GM19351 (cell line): ENCODE results near the gene SHC3.

Source experiments
- ATAC-seq: cut with Tn5 transposase; IDR thresholded peaks from one replicate; pipeline ENCODE4 v1.9.1; 2021; ENCODE audit warnings: mild to moderate bottlenecking, moderate library complexity; ENCODE audit not compliant: unreplicated experiment

Gene SHC3

DNA sequence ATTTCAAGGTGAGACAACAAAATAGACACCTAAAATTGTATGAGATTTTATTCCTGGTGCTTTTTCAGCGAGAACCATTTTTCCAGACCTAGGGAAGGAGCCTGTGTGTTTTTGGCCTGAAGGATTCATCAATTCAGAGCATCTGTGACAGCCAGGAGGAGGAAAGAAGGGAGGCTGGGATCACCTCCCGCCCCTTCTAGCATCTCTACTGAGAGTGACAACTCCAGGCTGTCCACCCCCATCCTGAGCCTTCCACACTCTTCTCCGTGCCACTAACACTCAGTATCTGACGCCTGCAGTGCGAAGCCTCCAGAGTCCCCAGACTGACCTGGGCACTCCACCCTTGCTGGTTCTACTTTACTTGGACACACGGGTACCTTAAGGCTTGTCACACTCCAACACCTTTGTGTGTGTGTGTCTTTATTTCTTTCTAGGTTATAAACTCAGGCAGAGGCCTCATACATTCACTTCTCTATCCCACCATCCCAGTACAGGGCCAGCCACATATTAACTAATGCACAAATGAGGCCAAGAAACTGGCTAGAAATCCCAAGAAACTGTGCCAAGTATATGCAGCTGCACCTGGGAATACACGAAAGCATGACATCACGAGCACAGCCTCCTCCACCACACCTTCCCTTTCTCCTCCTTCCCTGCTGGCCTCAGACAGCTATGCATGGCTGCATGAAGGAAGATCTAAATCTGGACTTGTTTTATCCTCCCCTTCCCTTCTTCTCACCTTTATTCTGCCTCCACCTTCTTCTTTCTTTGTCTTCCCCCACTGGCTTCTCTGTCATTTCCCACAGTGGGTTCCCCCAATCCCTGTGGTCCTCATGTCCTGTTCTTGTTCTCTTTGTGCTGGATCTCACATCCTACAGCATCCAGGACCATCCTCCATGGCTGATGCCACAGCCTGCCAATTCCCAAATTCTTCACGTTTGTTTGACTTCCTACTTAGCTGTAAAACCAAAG, 171.3 kb downstream of the SHC3 start:
- no peak for ATAC-seq

DNA sequence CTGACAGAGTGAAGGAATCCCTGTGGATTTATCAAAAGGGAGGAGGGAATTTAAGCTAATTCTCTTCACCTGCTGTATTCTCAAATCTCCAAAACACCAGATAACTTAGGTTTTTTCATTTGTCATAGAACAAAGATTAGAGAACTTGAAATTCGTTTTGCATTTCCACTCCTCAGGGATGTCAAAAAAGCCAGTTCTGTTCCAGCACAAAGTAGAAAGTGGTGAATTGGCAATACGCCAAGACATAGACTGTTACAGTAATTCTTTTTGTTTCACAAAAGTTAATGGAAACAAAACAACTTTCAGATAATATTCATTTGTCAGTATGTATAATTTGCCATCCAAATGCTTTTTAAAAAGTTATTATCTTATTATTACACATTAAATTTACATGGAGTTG, 172.4 kb downstream of the SHC3 start:
- ATAC-seq: no peak

DNA sequence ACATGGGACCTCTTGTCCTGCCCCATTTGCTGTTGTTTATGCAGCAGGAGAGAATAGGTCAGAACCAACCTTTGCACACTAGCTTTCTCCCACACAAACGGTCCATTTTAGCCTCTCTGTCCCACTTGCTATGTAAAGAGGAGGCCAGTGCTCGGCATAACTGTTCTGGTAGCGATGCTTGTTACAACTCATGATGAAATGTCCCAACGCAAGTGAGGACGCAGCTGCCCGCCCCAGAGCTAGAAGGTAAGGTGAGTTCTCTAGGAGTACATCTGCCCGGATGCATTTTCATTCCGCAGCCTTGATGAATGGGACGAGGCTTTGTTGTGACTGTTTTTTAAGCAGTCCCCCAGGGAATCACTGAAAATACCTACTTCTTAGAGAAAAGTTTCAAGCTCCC, 173.3 kb downstream of the SHC3 start:
- ATAC-seq: no peak

DNA sequence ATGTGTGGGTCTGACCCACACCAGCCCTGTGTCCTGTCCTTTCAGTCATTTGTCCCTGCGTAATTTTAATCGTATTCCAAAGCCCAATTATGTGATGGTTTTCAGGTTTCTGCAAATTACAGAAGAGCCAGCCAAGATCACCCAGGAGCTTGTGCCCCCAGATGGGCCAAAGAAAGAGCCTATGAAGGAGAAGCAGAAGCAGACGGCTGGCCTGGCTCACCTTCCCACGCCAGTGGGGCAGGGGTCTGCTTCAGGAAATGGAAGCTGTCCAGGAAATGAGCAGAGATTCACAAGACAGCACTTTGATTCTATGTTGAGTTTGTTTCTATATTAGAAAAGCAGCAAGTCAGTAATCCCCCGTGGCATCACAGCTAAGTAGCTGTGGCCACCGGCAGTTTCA, 175.6 kb downstream of the SHC3 start:
- ATAC-seq: no peak

DNA sequence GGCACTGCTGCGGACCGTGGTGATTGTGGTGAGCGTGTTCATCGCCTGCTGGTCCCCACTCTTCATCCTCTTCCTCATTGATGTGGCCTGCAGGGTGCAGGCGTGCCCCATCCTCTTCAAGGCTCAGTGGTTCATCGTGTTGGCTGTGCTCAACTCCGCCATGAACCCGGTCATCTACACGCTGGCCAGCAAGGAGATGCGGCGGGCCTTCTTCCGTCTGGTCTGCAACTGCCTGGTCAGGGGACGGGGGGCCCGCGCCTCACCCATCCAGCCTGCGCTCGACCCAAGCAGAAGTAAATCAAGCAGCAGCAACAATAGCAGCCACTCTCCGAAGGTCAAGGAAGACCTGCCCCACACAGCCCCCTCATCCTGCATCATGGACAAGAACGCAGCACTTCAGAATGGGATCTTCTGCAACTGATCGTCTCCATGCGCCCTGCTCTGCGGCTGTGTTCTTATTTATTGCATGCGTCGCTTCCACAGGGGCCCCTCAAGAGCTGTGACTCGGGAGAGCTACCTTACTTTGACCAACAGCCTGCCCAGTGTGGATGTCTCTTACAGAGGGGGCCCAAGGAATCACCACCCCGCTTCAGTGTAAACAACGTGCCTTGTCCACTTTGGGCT, 176.6 kb downstream of the SHC3 start:
- ATAC-seq: no peak

DNA sequence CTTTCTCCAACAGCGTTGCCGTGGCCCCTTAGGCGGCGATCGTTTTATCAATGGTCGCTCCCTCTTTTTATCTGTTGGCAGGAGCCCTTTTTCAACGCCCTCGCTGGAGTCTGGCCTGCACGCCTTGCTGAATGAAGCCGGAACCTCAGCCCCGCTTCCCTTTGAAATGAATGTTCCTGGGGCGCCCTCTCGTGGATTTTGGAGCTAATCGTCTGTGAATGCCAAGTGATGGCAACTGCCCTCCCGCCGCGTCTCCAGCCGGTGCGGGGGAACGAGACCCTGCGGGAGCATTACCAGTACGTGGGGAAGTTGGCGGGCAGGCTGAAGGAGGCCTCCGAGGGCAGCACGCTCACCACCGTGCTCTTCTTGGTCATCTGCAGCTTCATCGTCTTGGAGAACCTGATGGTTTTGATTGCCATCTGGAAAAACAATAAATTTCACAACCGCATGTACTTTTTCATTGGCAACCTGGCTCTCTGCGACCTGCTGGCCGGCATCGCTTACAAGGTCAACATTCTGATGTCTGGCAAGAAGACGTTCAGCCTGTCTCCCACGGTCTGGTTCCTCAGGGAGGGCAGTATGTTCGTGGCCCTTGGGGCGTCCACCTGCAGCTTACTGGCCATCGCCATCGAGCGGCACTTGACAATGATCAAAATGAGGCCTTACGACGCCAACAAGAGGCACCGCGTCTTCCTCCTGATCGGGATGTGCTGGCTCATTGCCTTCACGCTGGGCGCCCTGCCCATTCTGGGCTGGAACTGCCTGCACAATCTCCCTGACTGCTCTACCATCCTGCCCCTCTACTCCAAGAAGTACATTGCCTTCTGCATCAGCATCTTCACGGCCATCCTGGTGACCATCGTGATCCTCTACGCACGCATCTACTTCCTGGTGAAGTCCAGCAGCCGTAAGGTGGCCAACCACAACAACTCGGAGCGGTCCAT, 177.4 kb downstream of the SHC3 start:
- ATAC-seq: peak; percentile 91

DNA sequence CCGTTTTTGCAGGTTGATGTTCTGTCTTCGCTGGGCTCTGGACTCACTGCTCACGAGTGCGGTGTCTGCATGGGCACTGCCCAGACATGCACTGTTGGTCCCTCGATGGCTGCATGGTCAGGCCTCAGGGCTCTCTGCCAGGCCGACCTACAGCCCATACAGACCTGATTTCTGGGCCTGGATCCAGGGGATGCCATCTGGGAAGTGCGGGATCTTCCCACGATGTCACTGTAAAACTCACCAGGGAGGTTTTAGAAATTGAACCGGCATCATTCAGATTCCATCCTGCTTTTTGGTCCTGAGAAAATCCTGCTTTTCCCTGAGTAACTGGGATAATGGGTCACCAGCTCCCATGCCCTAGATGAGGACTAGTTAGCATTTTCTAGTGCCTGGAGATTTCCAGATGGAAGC, 178.2 kb downstream of the SHC3 start:
- no peak for ATAC-seq

DNA sequence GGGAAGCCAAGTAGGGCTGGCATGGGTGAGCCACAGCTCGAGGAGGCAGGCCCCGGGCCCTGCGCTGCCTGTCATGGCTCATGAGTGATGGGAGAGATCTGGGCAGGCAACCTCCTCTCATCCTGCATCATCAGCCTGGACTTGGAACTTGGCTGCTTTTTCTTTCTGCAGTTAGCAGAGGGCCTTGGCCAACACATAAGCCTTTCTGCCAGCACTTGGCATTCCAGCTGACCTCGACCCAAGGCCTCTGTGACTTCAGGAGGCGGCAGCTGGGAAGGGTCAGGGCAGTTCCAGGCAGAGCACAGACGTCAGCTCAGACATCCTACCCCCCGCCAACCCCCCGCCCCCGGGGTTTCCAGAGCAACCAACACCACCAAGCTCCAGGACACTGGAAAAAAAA, 179.7 kb downstream of the SHC3 start:
- ATAC-seq: no peak

DNA sequence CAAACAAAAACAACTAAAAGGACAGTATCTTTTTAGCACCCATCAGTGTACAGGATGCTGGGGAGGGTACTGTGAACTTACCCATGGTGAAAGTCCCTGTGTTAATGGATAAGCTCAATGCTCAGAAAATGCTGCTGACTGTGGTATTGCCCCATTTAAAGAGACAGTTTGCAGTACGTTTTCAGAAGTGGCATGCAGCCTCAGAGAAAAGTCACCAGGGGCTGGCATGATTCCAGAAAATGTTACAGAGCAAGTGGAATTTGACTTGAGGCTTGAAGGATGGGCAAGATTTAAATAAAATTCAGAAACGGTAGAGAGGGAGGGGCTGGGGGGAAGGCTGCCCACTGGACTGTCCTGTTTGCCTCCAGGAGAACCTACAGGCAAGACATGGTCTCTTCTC, 180.1 kb downstream of the SHC3 start:
- no peak for ATAC-seq

DNA sequence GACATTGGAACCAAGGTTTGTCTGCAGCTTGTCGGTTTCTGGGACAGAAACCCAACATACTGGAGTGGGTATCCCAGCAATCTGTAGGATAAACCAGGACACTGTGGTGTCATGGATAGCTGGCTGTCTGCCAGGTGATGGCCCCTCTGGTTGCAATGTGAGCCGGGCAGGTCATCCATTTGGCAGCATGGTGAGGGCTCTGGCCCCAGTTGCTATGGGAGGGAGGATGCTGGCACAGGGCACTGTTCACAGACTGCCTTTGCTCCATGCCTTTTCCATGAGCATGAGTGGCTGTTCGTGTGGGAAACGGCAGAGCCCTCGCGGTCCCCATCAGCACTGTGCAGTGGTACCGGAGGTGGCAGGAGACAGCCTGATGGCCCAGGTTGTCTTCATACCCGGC, 181.0 kb downstream of the SHC3 start:
- no peak for ATAC-seq

DNA sequence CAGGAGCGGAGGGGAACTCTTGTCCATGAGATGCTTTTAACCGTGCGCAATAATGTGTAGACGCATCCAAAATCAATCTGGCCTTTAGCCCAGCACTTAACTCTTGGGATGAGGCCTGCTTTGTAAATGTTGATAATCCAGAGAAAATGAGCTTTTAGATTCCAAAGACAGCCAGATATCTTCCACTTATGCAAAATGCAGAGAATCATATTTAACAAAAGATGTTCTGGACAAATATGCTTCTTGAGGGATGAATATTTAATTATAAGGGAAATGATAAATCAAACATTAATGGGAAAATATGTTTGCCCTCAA, 181.7 kb downstream of the SHC3 start:
- ATAC-seq: no peak

DNA sequence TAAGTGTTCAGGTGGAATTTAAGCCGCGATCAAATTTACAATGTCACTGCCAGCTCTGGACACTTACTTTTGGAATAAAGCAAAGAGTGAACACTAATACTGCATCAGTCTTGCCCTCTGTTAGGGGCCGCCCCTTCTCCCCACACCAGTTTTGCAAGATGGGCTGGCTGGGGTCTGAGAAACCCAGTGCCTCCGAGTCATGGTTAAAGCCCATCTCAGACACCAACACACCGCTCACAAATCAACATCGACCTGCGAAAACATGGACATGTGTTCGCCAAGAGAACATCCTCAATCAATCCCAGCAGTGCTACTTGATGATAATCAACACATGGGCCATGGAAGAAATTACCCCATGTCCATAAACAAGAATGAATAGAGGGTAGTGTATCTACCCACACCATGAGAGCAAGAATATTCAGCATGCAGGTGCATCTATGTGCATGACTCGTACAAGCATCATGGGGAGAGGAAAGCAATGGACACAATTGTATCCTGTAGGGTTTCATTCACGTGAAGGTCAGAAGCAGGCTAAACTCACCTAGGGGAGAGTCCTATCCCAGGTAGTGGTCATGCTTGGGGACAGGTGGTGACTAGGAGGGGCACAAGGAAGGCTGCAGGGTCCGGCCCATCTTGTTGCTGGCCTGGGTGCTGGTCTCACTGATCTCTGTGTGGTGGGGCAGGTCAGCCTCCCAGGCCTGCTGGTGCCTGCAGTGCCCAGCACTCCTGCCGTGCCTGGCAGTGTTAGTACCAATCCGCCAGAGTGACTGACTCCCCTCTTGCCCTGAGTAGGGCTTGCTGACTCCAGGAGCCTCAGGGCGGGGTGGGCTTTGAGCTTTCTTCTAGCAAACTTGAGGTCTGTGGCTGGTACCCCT, 182.3 kb downstream of the SHC3 start:
- no peak for ATAC-seq

DNA sequence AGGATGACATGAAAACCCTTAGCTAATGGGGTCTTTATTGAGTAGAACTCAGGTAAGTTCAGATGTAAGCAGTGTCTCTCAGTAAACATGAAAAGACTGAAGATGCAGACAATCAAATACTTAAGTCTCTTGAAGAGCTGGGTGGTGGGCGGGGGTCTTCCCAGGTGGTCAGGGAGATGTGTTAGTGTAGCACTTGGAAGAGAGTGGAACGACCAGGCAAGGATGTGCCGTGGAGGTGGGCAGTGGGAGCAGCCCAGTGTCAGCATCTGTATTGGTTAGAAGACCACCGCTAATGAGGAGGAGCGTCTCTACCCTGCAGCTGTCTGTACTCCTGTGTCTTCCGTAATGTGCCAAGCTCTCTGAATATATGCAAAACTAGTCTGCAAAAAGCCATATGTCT, 183.0 kb downstream of the SHC3 start:
- no peak for ATAC-seq

DNA sequence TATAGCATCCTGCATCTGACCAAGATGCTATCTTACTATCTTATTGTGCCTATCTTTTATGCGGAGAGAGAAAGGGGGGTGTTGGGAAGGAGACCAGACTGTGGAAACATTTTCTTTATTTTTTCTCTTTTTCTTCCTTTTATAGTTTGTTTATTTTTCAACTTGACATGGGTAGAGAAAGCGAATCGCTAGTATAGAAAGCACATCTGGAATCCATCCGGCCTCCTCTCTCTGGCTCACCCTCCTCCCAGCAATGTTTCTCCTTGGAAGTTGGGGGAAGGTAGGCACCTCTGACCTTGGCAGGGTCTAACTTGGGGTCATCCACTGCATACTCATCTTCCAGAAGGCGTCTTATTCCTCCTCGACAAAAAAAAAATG, 183.4 kb downstream of the SHC3 start:
- no peak for ATAC-seq

DNA sequence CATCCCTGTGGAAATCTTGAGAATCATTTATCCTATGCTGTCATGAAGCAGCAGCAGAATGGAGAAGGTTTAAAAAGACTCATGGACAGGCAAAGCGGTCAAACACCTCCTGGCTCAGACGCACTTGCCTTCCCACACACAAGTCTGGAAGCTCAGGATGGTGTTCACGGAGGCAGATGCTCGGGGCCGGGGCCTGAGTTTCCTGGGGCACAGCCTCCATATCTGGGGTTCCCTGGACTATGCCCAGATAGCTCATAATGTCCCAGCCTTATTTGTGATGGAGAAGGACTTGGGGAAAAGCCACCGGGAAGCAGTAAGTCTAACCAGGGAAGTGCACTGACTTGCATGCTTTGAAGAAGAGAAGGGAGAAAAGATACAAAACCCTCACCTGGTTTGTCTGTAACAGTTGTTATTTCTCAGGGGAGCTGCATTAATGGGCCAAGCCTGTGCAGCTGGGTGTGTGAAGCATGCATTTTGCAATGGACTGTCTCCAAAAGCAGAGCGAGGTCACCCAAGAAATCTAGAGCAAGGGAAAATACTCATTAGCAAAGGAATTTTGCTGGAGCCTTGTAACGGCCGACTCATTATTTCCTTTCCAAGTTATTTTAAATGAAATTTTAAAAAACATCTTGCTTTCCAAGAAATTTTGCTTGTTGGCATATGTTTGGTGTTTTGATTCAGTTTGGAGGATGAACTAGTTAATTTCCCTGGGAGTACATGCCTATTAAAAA, 184.0 kb downstream of the SHC3 start:
- no peak for ATAC-seq

DNA sequence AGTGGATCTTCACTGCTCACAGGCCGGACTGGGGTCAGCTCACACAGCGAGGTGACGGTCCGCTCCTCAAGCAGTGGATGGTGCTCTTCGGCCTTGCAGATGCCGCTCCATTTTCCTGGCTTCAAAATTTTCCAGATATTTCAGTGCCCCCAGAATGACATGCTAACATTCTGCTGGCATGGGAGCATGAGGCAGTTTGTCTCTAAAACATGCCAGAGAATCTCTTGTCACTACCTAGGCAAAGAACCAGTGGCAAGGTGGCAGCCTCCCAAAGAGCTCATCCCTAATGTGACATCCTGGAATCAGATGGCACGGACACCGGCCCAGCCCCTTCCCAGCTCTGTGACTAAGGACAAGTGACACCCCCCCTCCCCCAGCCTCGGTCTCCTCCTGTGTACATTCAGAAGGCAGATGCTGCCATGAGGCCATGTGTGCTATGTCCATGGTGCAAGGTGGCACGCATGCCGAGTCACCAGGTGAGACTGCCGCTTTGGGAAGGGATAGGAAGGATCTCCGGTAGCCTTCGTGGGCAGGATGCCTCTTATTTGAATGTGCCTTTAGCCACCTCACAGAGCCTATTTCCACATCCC, 184.7 kb downstream of the SHC3 start:
- no peak for ATAC-seq

DNA sequence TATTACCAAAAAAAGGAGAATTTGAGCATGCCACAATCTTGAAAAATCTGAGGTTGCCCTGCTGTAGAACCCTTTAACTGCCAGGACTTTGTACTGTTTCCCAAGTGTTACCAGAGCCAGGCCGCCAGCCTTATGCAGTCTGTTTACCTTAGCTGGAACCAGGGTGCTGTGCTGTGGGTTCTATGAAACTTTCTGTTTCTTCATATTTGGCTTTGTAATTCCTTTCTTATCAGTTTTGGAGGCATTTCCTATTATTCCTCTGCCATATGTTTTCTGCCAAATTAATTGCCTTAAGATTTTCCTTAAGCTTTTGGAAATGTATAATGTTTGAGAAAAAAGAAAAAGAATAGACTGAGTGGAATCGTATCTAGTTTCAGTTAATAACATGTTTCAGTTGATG, 185.3 kb downstream of the SHC3 start:
- ATAC-seq: no peak

DNA sequence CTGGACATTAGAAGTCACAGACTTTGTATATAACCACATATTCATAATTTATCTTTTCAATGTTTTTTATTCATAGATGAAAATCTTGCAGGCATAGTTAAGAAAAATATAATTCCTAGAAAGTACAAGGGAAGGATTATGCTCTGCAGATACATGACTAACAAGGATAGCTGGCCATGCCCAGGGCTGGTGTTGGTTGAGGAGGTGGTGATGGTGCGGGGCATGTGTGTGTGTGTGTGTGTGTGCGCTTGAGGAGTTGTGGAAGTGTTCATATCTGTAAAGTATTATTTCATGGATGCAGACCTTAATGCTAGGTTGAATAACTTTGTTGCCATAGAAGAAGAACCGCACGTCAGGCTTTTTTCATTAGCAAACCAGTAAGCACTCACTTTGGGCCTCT, 186.1 kb downstream of the SHC3 start:
- ATAC-seq: no peak
